ENCODE data around the gene SORCS3. TPM values are rescaled to one million over a fixed set of nuclear protein-coding genes. Genes with fewer than 3 reads are reported as not detected.
A peak's percentile ranks its signal among the peaks of the same experiment; 100 is the strongest.

SORCS3 gene
- total RNA-seq, 1 donor from 2014 or later = 0.25 TPM

- DNase-seq (ENCODE audit: extremely low spot score in 2 of 2) = peak in 1 of 2 donors; percentile 54
- Histone ChIP-seq H3K9me3 (no peaks in the 10 kb centered on the region), H3K4me1 (no peaks in the 10 kb centered on the region), H3K4me3 (no peak overlapping the region), H3K27ac (no peak overlapping the region), H3K36me3 (no peaks in the 10 kb centered on the region), H3K27me3 (no peaks in the 10 kb centered on the region)
- TF ChIP-seq POLR2AphosphoS5 (IDR thresholded peaks at IDR 0.05; ENCODE audit: insufficient read depth in 1 of 2, low read depth in 1 of 2) (no peak), CTCF (IDR thresholded peaks at IDR 0.05) (no peak), POLR2A (IDR thresholded peaks at IDR 0.05) (no peak)
- intact Hi-C loops (cut with DNase I) = no loop called here
Measured at GRCh38 chr10:104612571-104613205, 28.4 kb upstream of the SORCS3 start.

GRCh38 chr10:104613406-104613805, 27.7 kb upstream of the SORCS3 start:
- Histone ChIP-seq H3K4me1 (no peaks in the 10 kb centered on the region), H3K9me3 (no peaks in the 10 kb centered on the region), H3K4me3 (no peak overlapping the region), H3K27me3 (no peaks in the 10 kb centered on the region), H3K36me3 (no peaks in the 10 kb centered on the region), H3K27ac (no peak overlapping the region)
- TF ChIP-seq POLR2AphosphoS5 (IDR thresholded peaks at IDR 0.05; ENCODE audit: insufficient read depth in 1 of 2, low read depth in 1 of 2) (no peak), POLR2A (IDR thresholded peaks at IDR 0.05) (no peak), CTCF (IDR thresholded peaks at IDR 0.05) (no peak)
- no peak for DNase-seq (ENCODE audit: extremely low spot score in 2 of 2)
- intact Hi-C loops (cut with DNase I) = no loop called here

- no peak for DNase-seq (ENCODE audit: extremely low spot score in 2 of 2)
- intact Hi-C loops (cut with DNase I) = no loop called here
- Histone ChIP-seq H3K9me3 (no peaks in the 10 kb centered on the region), H3K4me1 (no peaks in the 10 kb centered on the region), H3K4me3 (no peak overlapping the region), H3K36me3 (no peaks in the 10 kb centered on the region), H3K27ac (no peak overlapping the region), H3K27me3 (no peaks in the 10 kb centered on the region)
- TF ChIP-seq CTCF (IDR thresholded peaks at IDR 0.05) (no peak), POLR2A (IDR thresholded peaks at IDR 0.05) (no peak), POLR2AphosphoS5 (IDR thresholded peaks at IDR 0.05; ENCODE audit: insufficient read depth in 1 of 2, low read depth in 1 of 2) (no peak)
Measured at GRCh38 chr10:104614245-104614831, 26.8 kb upstream of the SORCS3 start.

GRCh38 chr10:104615136-104615535, 26.0 kb upstream of the SORCS3 start:
- no peak for TF ChIP-seq POLR2AphosphoS5 (IDR thresholded peaks at IDR 0.05; ENCODE audit: insufficient read depth in 1 of 2, low read depth in 1 of 2)
- TF ChIP-seq POLR2A (IDR thresholded peaks at IDR 0.05) = no peak
- no peak for TF ChIP-seq CTCF (IDR thresholded peaks at IDR 0.05)
- Histone ChIP-seq H3K36me3 (no peaks in the 10 kb centered on the region), H3K9me3 (no peaks in the 10 kb centered on the region), H3K27me3 (no peaks in the 10 kb centered on the region), H3K27ac (no peak overlapping the region), H3K4me1 (no peaks in the 10 kb centered on the region), H3K4me3 (no peak overlapping the region)
- intact Hi-C loops (cut with DNase I) = no loop called here
- no peak for DNase-seq (ENCODE audit: extremely low spot score in 2 of 2)

- TF ChIP-seq CTCF (IDR thresholded peaks at IDR 0.05) (no peak), POLR2AphosphoS5 (IDR thresholded peaks at IDR 0.05; ENCODE audit: insufficient read depth in 1 of 2, low read depth in 1 of 2) (no peak), POLR2A (IDR thresholded peaks at IDR 0.05) (no peak)
- no peaks in the 10 kb centered on the region for H3K36me3 ChIP-seq
- intact Hi-C loops (cut with DNase I) = no loop called here
- no peak for DNase-seq (ENCODE audit: extremely low spot score in 2 of 2)
- H3K4me1 ChIP-seq = no peaks in the 10 kb centered on the region
- H3K4me3 ChIP-seq = no peak overlapping the region
- no peak overlapping the region for H3K27ac ChIP-seq
- no peaks in the 10 kb centered on the region for H3K27me3 ChIP-seq
- no peaks in the 10 kb centered on the region for H3K9me3 ChIP-seq
Measured at GRCh38 chr10:104617831-104618230, 23.3 kb upstream of the SORCS3 start.
